ENCODE measurements around the gene GRIN1.

- TF ChIP-seq EZH2 (IDR thresholded peaks at IDR 0.05; ENCODE audit: borderline replicate concordance) (no peak), CTCF (IDR thresholded peaks at IDR 0.05; ENCODE audit: poor library complexity) (no peak), EZH2phosphoT487 (IDR thresholded peaks at IDR 0.05; ENCODE audit: low read depth, severe bottlenecking, unreplicated experiment) (no peak)
Measured at GRCh38 chr9:137198902-137199283, 59.9 kb downstream of the GRIN1 start.

All from hepatocyte (in vitro differentiated cells).